Breast epithelium (tissue), 3 donors: ENCODE measurements around the gene MACROD2.

Experiments
- CTCF ChIP-seq, 3 donors: fragments of 450-650 bp; IDR thresholded peaks; one replicate each; pipeline ENCODE4 v1.5.1; 2016 to 2017; ENCODE audit warnings: antibody characterized with exemption in 3 of 3, mild to moderate bottlenecking in 3 of 3, moderate library complexity in 3 of 3
- POLR2A ChIP-seq: fragments of 450-650 bp; IDR thresholded peaks from one replicate; pipeline ENCODE4 v1.6.1; 2016; ENCODE audit warnings: antibody characterized with exemption, mild to moderate bottlenecking, moderate library complexity

- TF ChIP-seq CTCF (IDR thresholded peaks at IDR 0.05) = no peak
- TF ChIP-seq POLR2A = no peak
Measured at GRCh38 chr20:16063881-16064280, 2068.6 kb downstream of the MACROD2 start.
